NCI-H526 treated with DMSO at 0.1 percent for 48 hours (cell line): ENCODE measurements around the gene SOX1.

Source experiments
- DNase-seq: peaks from one replicate; lab custom pipeline; 2025; lab: John Stamatoyannopoulos, UW

The SOX1 gene

DNA sequence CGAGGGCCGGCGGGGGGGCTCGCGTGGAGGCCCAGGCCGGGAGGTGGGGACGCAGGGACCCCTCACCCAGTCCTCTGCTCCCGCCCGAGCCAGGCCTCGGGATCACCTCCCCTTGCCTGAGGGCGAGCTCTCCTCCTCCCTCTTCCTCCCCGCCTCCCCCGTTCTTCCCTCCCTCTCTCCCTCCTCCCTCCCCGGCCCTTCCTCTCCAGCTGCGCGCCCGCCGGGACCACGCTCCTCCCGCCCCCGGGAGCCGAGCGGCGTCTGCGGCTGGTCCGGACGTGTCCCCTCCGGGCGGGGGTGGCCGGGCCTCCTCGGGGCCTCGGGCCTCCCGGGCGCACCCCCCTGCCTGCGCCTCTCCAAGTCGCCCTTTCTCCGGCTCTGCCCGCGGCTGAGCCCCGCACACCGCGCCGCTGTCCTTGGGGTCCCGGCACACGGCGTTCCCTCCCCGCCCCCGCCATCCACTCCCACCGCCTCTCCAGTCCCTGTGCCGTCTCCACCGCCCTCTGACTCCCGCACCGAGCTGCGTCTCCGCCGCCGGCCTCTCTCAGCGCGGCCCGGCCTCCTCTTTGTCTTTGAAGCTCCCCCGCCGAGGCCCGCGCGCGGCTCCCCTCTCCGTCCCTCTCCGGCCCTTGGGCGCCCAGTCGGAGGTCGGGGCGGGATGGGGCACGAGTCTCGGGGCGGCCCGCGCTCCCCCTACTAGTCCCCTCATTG lies 5.7 kb downstream of the SOX1 start:
- peak; percentile 78 for DNase-seq

- peak; percentile 40 for DNase-seq
Measured at GRCh38 chr13:112073245-112074138, 6.5 kb downstream of the SOX1 start.

GRCh38 chr13:112074139-112074865 lies 7.4 kb downstream of the SOX1 start:
- DNase-seq: no peak

DNA sequence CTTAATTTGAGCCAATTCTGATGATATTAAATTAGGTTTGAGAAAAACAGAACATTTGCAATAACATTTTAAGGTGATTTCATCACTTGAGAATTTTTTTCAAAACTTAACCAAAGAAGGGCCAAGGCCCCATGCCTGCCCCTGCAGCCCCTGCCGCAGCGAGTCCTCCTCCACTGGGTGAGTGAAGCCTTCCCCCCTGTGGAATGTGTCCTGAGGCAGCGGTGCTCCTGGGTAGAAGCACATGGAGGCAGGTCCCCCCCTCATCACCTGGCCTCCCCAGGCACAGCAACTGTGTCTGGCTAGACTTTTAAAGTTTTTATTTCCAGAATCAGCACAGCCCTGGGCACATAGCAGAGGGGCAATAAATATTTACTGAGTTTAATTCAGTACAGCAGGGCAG lies 10.8 kb downstream of the SOX1 start:
- no peak for DNase-seq

DNA sequence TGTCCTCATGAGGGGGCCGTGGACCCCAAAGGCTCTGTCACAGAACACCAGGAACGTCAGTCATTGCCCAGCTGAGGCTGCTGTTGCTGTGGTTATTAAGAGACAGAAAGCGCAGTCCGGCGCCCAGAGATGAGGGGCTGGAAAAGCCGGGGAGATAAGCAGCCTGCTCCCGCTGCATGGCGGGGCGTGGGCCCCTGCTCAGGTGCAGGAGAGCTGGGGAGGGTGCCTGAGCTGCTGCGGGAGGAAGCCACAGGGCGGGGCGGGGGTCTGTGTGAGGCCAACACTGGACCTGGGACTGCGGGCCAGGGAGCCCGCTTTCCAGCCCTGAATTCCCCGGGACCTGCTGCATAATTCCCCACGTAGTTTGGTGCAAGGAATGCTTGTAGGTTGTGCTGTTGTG lies 11.3 kb downstream of the SOX1 start:
- DNase-seq: no peak

DNA sequence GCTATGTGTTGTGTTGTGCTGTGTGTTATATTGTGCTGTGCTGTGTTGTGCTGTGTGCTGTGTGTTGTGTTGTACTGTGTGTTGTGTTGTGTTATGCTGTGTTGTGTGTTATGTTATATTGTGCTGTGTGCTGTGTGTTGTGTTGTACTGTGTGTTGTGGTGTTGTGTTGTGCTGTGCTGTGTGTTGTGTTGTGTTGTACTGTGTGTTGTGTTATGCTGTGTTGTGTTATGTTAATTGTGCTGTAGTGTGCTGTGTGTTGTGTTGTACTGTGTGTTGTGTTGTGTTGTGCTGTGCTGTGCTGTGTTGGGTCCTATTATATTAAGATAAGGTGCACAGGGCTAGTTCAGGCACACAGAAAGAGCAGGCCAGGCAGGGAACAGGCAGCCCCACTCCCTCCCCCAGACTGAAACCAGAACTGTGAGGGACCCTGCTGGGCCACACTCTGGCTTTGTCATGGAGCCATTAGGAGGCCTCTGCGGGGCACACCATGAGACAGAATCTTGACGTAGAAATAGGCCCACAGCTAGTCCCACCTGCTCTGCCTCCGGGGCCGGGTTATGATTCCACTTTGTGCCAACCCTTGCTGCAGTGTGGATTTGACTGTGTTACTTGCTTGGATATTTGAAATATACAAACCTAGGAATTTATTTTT lies 12.1 kb downstream of the SOX1 start:
- no peak for DNase-seq

DNA sequence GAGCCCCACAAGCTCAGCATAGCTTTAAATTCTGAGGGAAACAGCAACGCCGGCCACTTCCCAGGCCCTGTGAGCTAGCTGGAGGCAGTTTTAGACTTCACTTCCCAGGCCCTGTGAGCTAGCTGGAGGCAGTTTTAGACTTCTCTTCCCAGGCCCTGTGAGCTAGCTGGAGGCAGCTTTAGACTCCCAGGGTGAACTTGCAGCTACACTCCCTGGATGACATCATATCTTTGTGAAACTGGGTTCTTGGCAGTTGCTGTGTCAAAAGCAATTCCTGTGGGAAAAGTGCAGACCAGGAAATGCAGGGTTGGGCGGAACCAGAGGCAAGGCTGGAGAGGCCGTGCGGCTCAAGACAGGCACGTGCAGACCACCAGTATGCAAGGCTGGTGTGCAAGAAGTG lies 12.7 kb downstream of the SOX1 start:
- DNase-seq: no peak

GRCh38 chr13:112083971-112084370 lies 17.0 kb downstream of the SOX1 start:
- no peak for DNase-seq

DNA sequence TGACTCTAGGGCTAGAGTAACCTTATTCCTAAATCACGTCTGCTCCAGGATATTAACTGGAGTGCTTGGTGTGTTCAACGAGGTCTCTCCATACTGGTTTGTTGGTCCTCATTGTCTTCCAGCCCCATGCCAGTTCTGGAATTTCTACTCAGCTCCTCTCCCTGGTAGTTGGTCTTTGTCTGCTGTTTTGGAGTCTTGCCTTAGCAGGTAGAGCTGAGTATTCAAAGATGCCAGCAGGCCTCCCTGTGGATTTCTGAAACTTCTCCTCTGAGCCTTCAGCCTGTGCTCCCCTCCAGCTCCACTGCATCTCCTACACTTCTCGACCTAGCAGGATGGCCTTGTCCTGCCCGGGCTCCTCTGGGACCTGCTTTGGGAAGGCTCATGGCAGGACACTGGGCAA lies 25.5 kb downstream of the SOX1 start:
- no peak for DNase-seq

GRCh38 chr13:112095354-112095753 lies 28.4 kb downstream of the SOX1 start:
- no peak for DNase-seq

- DNase-seq: no peak
Measured at GRCh38 chr13:112096959-112097358, 30.0 kb downstream of the SOX1 start.

GRCh38 chr13:112097770-112098169 lies 30.8 kb downstream of the SOX1 start:
- no peak for DNase-seq

DNA sequence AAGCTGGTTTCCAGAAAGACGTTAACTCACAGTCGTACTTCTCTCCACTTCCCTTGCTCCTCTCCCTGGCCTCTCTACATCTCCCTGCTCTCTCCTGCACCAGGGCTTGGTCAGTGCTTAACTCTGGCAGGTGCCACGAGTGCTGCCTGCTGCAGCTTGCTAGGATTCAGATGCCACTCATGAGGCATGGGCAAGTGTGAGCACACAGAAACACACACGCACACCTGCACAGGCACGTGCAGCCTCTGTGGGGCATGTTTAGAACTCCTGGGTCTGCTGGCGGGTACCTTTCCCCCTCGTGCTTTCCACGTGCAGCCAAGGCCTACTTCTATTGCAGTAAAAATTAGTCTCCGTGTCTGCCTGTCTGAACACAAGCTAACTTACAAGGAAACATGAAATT lies 31.8 kb downstream of the SOX1 start:
- DNase-seq: no peak

- DNase-seq: no peak
Measured at GRCh38 chr13:112101360-112101930, 34.5 kb downstream of the SOX1 start.

DNA sequence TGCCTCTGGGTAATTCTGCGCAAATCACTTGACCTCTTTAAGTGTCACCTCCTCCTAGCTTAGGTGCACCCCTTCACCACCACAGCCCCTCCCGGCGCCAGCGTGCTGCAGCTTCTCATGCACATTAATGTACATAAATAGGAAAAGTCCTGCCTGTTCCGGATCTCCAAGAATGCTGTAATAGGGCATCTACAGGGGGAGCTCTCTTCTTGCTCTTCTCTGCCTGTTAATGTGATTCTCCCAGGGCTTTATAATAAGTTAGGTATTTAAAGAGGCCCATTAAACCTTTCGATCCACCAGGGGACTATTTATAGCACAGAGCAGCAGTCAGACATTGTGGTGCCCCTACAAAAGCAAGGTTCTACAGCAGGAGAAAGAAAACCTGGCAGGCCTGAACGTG lies 35.3 kb downstream of the SOX1 start:
- peak; percentile 95 for DNase-seq

- DNase-seq: no peak
Measured at GRCh38 chr13:112103260-112103838, 36.4 kb downstream of the SOX1 start.

- no peak for DNase-seq
Measured at GRCh38 chr13:112103961-112104880, 37.3 kb downstream of the SOX1 start.

DNA sequence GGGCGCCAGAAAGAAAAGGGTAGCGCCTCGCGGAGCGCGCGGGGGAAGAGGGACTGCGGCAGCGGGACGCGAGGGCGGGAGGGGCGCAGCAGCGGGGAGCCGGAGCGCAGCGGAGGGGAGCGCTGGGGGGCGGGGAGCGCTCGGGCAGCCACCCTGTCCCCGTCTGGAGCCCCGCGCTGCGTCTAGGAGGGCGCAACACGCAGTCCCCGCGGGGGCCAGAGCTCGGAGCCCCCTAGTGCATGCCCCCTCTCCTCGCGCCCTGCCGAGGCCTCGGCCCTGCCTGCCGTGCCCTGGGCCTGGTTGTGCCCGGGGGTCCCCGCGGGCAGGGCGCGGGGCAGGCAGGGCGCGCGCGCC lies 37.9 kb downstream of the SOX1 start:
- no peak for DNase-seq

- no peak for DNase-seq
Measured at GRCh38 chr13:112105244-112105681, 38.3 kb downstream of the SOX1 start.

GRCh38 chr13:112105892-112106291 lies 38.9 kb downstream of the SOX1 start:
- DNase-seq: no peak
